ENCODE results near the gene NCOA5.

NCOA5 gene

GRCh38 chr20:46119547-46119946 is 29.8 kb upstream of the NCOA5 start:
- no peak for DNase-seq (ENCODE audit: low read depth)
- no peak for TF ChIP-seq CTCF (conservative IDR thresholded peaks at IDR 0.05; ENCODE audit: control insufficient read depth, insufficient read depth, low read depth, low read length)
- H3K4me3 ChIP-seq (ENCODE audit: control insufficient read depth, low read depth, low read length), result no peak overlapping the region

GRCh38 chr20:46119028-46119546 is 29.3 kb upstream of the NCOA5 start:
- H3K4me3 ChIP-seq (ENCODE audit: control insufficient read depth, low read depth, low read length), result no peak overlapping the region
- no peak for TF ChIP-seq CTCF (conservative IDR thresholded peaks at IDR 0.05; ENCODE audit: control insufficient read depth, insufficient read depth, low read depth, low read length)
- no peak for DNase-seq (ENCODE audit: low read depth)

GRCh38 chr20:46118481-46119020 is 28.8 kb upstream of the NCOA5 start:
- no peak for TF ChIP-seq CTCF (conservative IDR thresholded peaks at IDR 0.05; ENCODE audit: control insufficient read depth, insufficient read depth, low read depth, low read length)
- H3K4me3 ChIP-seq (ENCODE audit: control insufficient read depth, low read depth, low read length), result peak overlapping the region; percentile 47
- peak; percentile 8 for DNase-seq (ENCODE audit: low read depth)

- H3K4me3 ChIP-seq (ENCODE audit: control insufficient read depth, low read depth, low read length), result peak within 1 kb of the TSS; percentile 47
- peak; percentile 77 for DNase-seq (ENCODE audit: low read depth)
- TF ChIP-seq CTCF (conservative IDR thresholded peaks at IDR 0.05; ENCODE audit: control insufficient read depth, insufficient read depth, low read depth, low read length), result no peak
These were observed 28.1 kb upstream of the NCOA5 start, which contains the start of gene CD40 for GRCh38 chr20:46117704-46118467. TSS of gene CD40 (plus strand) at chr20:46118314. CDS start at chr20:46118344, 30 bp downstream.

GRCh38 chr20:46114449-46114848 is 24.7 kb upstream of the NCOA5 start:
- DNase-seq (ENCODE audit: low read depth), result no peak
- TF ChIP-seq CTCF (conservative IDR thresholded peaks at IDR 0.05; ENCODE audit: control insufficient read depth, insufficient read depth, low read depth, low read length), result no peak
- H3K4me3 ChIP-seq (ENCODE audit: control insufficient read depth, low read depth, low read length), result no peak overlapping the region

GRCh38 chr20:46113113-46113470 is 23.3 kb upstream of the NCOA5 start:
- no peak for TF ChIP-seq CTCF (conservative IDR thresholded peaks at IDR 0.05; ENCODE audit: control insufficient read depth, insufficient read depth, low read depth, low read length)
- DNase-seq (ENCODE audit: low read depth), result no peak
- no peak overlapping the region for H3K4me3 ChIP-seq (ENCODE audit: control insufficient read depth, low read depth, low read length)

Data from fibroblast of mammary gland (primary cell).